Activated naive CD8-positive, alpha-beta T cell treated with anti-CD3 and anti-CD28 coated beads, Interleukin-2, amount 10 ng/mL, durations not matched to agents 7 days and 5 days (primary cell): ENCODE measurements around the gene STOML1. TPM values are rescaled to one million over a fixed set of nuclear protein-coding genes. Genes with fewer than 3 reads are reported as not detected.

Experiments
- ATAC-seq: fragments of 150-1000 bp; cut with Tn5 transposase; one replicate; pipeline ENCODE4 v1.10.0; 2021; ENCODE audit warnings: low read depth, moderate library complexity
- POLR2A ChIA-PET: fragments of 350-600 bp; sonication (Branson Sonifier 250); formaldehyde crosslinking; loops from one replicate; lab custom pipeline; 2021; ENCODE audit warnings: antibody characterized with exemption; lab: Charles Lee
- DNase-seq: peaks from one replicate; pipeline ENCODE4 v3.0.0; 2021
- H3K27ac Mint-ChIP-seq: one replicate; pipeline ENCODE4 v1.8.0; 2022; ENCODE audit warnings: mild to moderate bottlenecking, mixed read lengths
- H3K27me3 Mint-ChIP-seq: one replicate; pipeline ENCODE4 v1.8.0; 2022; ENCODE audit warnings: mild to moderate bottlenecking, moderate library complexity, mixed read lengths
- H3K36me3 Mint-ChIP-seq: one replicate; pipeline ENCODE4 v1.8.0; 2021; ENCODE audit warnings: mild to moderate bottlenecking, mixed read lengths
- H3K4me1 Mint-ChIP-seq: one replicate; pipeline ENCODE4 v1.8.0; 2021; ENCODE audit warnings: mixed read lengths
- H3K4me3 Mint-ChIP-seq: one replicate; pipeline ENCODE4 v1.8.0; 2022; ENCODE audit warnings: mild to moderate bottlenecking, moderate library complexity, mixed read lengths
- H3K9me3 Mint-ChIP-seq: one replicate; pipeline ENCODE4 v1.8.0; 2021; ENCODE audit warnings: mixed read lengths
- total RNA-seq, 2 experiments: library from RNA; stranded (reverse); gene quantifications; one replicate each; pipeline ENCODE4 v1.2.3, GENCODE V29; 2021

Gene STOML1
- total RNA-seq, 2 experiments from 2014 or later: 9.4 to 9.5 TPM

- peaks cover 66% of the 10 kb centered on the region for H3K36me3 Mint-ChIP-seq
- DNase-seq: no peak
- peak overlapping the region; percentile 54 for H3K4me3 Mint-ChIP-seq
- peak; percentile 91 for ATAC-seq
- H3K27me3 Mint-ChIP-seq: no peaks in the 10 kb centered on the region
- POLR2A ChIA-PET: interaction anchor here (0.5 to 1.5 kb wide), 6 partner anchors 12 to 42 kb away, joined by 3 to 7 read pairs (median 4); partner anchors contain the start of gene PML
- peak overlapping the region; percentile 75 for H3K27ac Mint-ChIP-seq
- peaks cover 7% of the 10 kb centered on the region for H3K9me3 Mint-ChIP-seq
- peaks cover 58% of the 10 kb centered on the region for H3K4me1 Mint-ChIP-seq
These were observed 15.8 kb upstream of the STOML1 start for GRCh38 chr15:74007820-74008371.

GRCh38 chr15:74006774-74007639 is 14.9 kb upstream of the STOML1 start:
- POLR2A ChIA-PET: interaction anchor here (0.6 to 1.5 kb wide), 4 partner anchors 11 to 13 kb away, joined by 3 to 7 read pairs (median 6); partner anchors contain the start of gene PML
- H3K4me1 Mint-ChIP-seq: peaks cover 60% of the 10 kb centered on the region
- no peak for ATAC-seq
- DNase-seq: no peak
- H3K9me3 Mint-ChIP-seq: peaks cover 6% of the 10 kb centered on the region
- peak overlapping the region; percentile 54 for H3K4me3 Mint-ChIP-seq
- H3K27me3 Mint-ChIP-seq: no peaks in the 10 kb centered on the region
- peaks cover 65% of the 10 kb centered on the region for H3K36me3 Mint-ChIP-seq
- peak overlapping the region; percentile 80 for H3K27ac Mint-ChIP-seq

DNA sequence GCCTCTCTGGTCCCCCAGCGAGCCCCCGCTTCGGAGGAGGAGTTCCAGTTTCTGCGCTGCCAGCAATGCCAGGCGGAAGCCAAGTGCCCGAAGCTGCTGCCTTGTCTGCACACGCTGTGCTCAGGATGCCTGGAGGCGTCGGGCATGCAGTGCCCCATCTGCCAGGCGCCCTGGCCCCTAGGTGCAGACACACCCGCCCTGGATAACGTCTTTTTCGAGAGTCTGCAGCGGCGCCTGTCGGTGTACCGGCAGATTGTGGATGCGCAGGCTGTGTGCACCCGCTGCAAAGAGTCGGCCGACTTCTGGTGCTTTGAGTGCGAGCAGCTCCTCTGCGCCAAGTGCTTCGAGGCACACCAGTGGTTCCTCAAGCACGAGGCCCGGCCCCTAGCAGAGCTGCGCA is 5.9 kb upstream of the STOML1 start:
- H3K9me3 Mint-ChIP-seq: no peaks in the 10 kb centered on the region
- H3K4me1 Mint-ChIP-seq: peaks cover 39% of the 10 kb centered on the region
- H3K27ac Mint-ChIP-seq: no peak overlapping the region
- peak overlapping the region; percentile 96 for H3K4me3 Mint-ChIP-seq
- H3K36me3 Mint-ChIP-seq: peaks cover 30% of the 10 kb centered on the region
- H3K27me3 Mint-ChIP-seq: no peaks in the 10 kb centered on the region
- no peak for ATAC-seq
- DNase-seq: no peak
- POLR2A ChIA-PET: no interaction called here

DNA sequence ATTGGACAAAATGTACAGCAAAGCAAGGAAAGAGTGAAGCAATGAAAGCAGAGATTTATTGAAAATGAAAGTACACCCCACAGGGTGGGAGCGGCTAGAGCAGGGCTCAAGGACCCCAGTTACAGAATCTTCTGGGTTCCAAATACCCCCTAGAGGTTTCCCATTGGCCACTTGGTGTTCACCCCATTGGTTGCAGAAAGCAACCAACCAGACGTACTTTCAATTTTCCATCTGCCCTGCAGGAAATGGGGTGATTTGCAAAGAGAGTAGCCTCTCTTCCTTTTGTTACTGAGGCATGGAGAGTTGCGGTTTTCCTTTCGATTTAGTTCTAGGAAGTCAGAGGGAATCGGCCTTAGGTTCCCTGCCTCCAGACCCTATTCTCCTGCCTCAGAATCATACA is 4.8 kb upstream of the STOML1 start:
- DNase-seq (no peak), ATAC-seq (peak; percentile 13)
- peaks cover 42% of the 10 kb centered on the region for H3K4me1 Mint-ChIP-seq
- H3K27me3 Mint-ChIP-seq: no peaks in the 10 kb centered on the region
- POLR2A ChIA-PET: interaction anchor here (1.1 to 4.0 kb wide), 3 partner anchors 14 to 69 kb away, joined by 3 to 34 read pairs (median 5); no protein-coding TSS in a partner anchor
- H3K9me3 Mint-ChIP-seq: no peaks in the 10 kb centered on the region
- H3K4me3 Mint-ChIP-seq: peak overlapping the region; percentile 96
- peak overlapping the region; percentile 96 for H3K27ac Mint-ChIP-seq
- H3K36me3 Mint-ChIP-seq: peaks cover 25% of the 10 kb centered on the region

DNA sequence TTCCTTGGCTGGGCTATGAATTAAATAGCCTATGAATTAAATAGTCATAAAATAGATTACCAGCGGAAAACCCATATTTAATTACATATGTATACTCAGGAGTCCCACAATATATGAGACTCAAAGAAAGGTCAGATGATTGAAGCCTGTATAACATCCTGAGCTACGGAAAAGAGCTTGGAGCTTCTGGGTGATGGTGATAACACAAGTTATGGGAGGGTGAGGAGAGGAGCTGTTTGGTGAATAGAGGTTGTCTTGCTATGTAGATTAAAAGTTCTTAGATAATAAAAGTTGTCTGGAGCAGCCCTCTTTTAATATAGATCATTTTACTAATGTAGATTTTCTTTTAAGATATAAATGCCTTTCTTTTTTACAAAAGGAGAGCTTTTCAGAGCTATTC is 4.2 kb upstream of the STOML1 start:
- Mint-ChIP-seq H3K27me3 (no peaks in the 10 kb centered on the region), H3K9me3 (no peaks in the 10 kb centered on the region), H3K4me3 (peak overlapping the region; percentile 96), H3K36me3 (peaks cover 25% of the 10 kb centered on the region), H3K4me1 (peaks cover 44% of the 10 kb centered on the region), H3K27ac (peak overlapping the region; percentile 96)
- ATAC-seq: no peak
- no peak for DNase-seq
- POLR2A ChIA-PET: interaction anchor here (1.0 to 4.0 kb wide), 6 partner anchors 10 to 68 kb away, joined by 3 to 34 read pairs (median 6); no protein-coding TSS in a partner anchor

- peaks cover 23% of the 10 kb centered on the region for H3K36me3 Mint-ChIP-seq
- no peaks in the 10 kb centered on the region for H3K27me3 Mint-ChIP-seq
- peaks cover 43% of the 10 kb centered on the region for H3K4me1 Mint-ChIP-seq
- POLR2A ChIA-PET: interaction anchor here (0.6 to 4.0 kb wide), 18 partner anchors 8 to 1207 kb away, joined by 3 to 39 read pairs (median 6); partner anchors contain the start of gene C15orf39
- H3K9me3 Mint-ChIP-seq: no peaks in the 10 kb centered on the region
- no peak for DNase-seq
- peak overlapping the region; percentile 96 for H3K27ac Mint-ChIP-seq
- ATAC-seq: no peak
- peak overlapping the region; percentile 96 for H3K4me3 Mint-ChIP-seq
These were observed 3.0 kb upstream of the STOML1 start for GRCh38 chr15:73994912-73995622.

DNA sequence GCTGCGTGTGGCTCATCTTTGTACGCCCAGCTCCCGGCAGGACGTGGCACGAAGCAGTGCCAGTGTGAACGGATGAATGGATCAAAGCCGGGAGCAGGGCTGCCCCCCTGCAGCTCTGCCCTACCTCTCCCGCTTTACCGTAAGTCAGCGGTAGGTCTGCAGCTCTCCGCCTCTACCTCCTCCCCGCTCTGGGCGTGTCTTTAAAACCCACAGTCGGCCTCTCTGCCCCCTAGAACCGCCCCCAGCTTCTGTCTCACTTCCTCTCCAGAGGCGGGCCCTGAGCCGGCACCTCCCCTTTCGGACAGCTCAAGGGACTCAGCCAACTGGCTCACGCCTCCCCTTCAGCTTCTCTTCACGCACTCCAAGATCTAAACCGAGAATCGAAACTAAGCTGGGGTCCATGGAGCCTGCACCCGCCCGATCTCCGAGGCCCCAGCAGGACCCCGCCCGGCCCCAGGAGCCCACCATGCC is 2.4 kb upstream of the STOML1 start, which contains the start of gene PML:
PML (plus strand) TSS at position 304 of the 471 bp plus-strand sequence; CDS start at position 401, 97 bp downstream.
- ATAC-seq (peak; percentile 81), DNase-seq (peak; percentile 91)
- Mint-ChIP-seq H3K27me3 (no peaks in the 10 kb centered on the region), H3K9me3 (no peaks in the 10 kb centered on the region), H3K4me3 (peak within 1 kb of the TSS; percentile 96), H3K36me3 (peaks cover 23% of the 10 kb centered on the region), H3K4me1 (peaks cover 44% of the 10 kb centered on the region), H3K27ac (peak within 1 kb of the TSS; percentile 96)
- POLR2A ChIA-PET: interaction anchor here (0.7 to 4.0 kb wide), 24 partner anchors 9 to 1459 kb away, joined by 3 to 39 read pairs (median 4); partner anchors contain the start of genes C15orf39 and SCAMP5

- POLR2A ChIA-PET: interaction anchor here (0.7 to 4.0 kb wide), 12 partner anchors 8 to 795 kb away, joined by 3 to 39 read pairs (median 8); no protein-coding TSS in a partner anchor
- peaks cover 18% of the 10 kb centered on the region for H3K36me3 Mint-ChIP-seq
- H3K27me3 Mint-ChIP-seq: no peaks in the 10 kb centered on the region
- no peak for ATAC-seq
- DNase-seq: no peak
- no peaks in the 10 kb centered on the region for H3K9me3 Mint-ChIP-seq
- H3K27ac Mint-ChIP-seq: peak overlapping the region; percentile 96
- peak overlapping the region; percentile 96 for H3K4me3 Mint-ChIP-seq
- peaks cover 42% of the 10 kb centered on the region for H3K4me1 Mint-ChIP-seq
These were observed 1.3 kb upstream of the STOML1 start for GRCh38 chr15:73993211-73993994.

GRCh38 chr15:73992594-73992898 is 451 bp upstream of the STOML1 start:
- Mint-ChIP-seq H3K27ac (peak overlapping the region; percentile 87), H3K9me3 (no peaks in the 10 kb centered on the region), H3K36me3 (peaks cover 17% of the 10 kb centered on the region), H3K27me3 (no peaks in the 10 kb centered on the region), H3K4me3 (peak overlapping the region; percentile 71), H3K4me1 (peaks cover 40% of the 10 kb centered on the region)
- POLR2A ChIA-PET: interaction anchor here (0.6 kb wide), 1 partner anchor 18 kb away, joined by 3 read pairs; no protein-coding TSS in a partner anchor
- ATAC-seq (no peak), DNase-seq (no peak)

- no peak for DNase-seq
- peaks cover 15% of the 10 kb centered on the region for H3K36me3 Mint-ChIP-seq
- H3K27ac Mint-ChIP-seq: peak overlapping the region; percentile 34
- no peaks in the 10 kb centered on the region for H3K9me3 Mint-ChIP-seq
- no peaks in the 10 kb centered on the region for H3K27me3 Mint-ChIP-seq
- H3K4me3 Mint-ChIP-seq: peak overlapping the region; percentile 85
- ATAC-seq: no peak
- POLR2A ChIA-PET: interaction anchor here (0.6 to 1.4 kb wide), 3 partner anchors 9 to 1232 kb away, joined by 3 to 8 read pairs (median 5); no protein-coding TSS in a partner anchor
- peaks cover 38% of the 10 kb centered on the region for H3K4me1 Mint-ChIP-seq
These were observed 835 bp downstream of the STOML1 start for GRCh38 chr15:73991260-73991659.

DNA sequence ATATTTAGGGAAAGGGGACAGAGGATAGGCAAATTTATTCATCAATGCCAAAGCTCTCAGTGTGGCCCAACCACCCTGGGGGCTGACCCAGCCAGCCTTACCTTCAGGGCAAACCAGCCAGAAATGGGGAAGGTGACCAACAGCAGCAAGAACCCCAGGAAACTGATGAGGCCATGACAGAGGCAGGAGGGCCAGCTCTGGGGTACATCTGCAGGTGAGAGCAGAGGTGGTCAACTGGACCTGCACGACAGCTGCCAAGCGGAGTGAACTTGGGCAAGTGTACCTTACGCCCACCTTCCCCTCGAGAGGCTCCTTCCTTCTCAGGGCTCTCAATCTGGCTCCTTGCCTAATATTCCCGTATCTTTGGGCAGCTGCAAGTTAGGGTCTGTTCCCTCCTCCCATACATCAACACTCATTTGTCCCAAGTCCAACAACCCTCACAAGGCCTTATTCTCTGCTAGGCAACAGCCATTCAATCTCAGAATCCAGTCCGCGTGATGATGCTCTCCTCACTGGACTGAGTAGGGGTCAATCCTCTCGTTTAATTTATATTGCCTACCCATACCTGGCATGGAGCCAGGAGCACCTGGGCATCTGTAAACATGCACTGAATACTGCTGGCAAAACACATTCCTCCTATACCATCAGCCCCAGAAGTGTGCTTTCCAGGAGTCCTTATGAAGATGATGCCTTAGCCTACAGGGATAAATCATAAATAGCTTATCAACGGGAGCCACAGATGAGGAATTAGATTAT is 1.7 kb downstream of the STOML1 start:
- ATAC-seq (no peak), DNase-seq (no peak)
- POLR2A ChIA-PET: interaction anchor here (1.4 kb wide), 1 partner anchor 8 kb away, joined by 3 read pairs; no protein-coding TSS in a partner anchor
- Mint-ChIP-seq H3K9me3 (no peaks in the 10 kb centered on the region), H3K27me3 (no peaks in the 10 kb centered on the region), H3K4me3 (peak overlapping the region; percentile 0), H3K4me1 (peaks cover 37% of the 10 kb centered on the region), H3K36me3 (peaks cover 10% of the 10 kb centered on the region), H3K27ac (peak overlapping the region; percentile 23)
